T-helper 17 cell (primary cell): ENCODE data around the gene LRP4. TPM values are rescaled to one million over a fixed set of nuclear protein-coding genes. Genes with fewer than 3 reads are reported as not detected.

Source experiments
- ATAC-seq: fragments of 150-1000 bp; cut with Tn5 transposase; 2 replicates; pipeline ENCODE4 v1.10.0; 2021; ENCODE audit warnings: mild to moderate bottlenecking, moderate library complexity
- DNase-seq, 3 donors: peaks; one replicate each; pipeline versions ENCODE4 v3.0.0 to v3.0.0-alpha.2; 2020 to 2021
- H3K9me3 ChIP-seq: one replicate; pipeline ENCODE4 v1.7.0; 2013; ENCODE audit warnings: low read length, mild to moderate bottlenecking; ENCODE audit not compliant: control insufficient read depth, poor library complexity, severe bottlenecking
- H3K27ac Mint-ChIP-seq: one replicate; pipeline ENCODE4 v1.8.0; 2022; ENCODE audit warnings: mild to moderate bottlenecking, moderate library complexity, mixed read lengths
- H3K27me3 Mint-ChIP-seq: one replicate; pipeline ENCODE4 v1.8.0; 2022; ENCODE audit warnings: mixed read lengths
- H3K36me3 Mint-ChIP-seq: one replicate; pipeline ENCODE4 v1.8.0; 2022; ENCODE audit warnings: low read depth, mixed read lengths
- H3K4me1 Mint-ChIP-seq: one replicate; pipeline ENCODE4 v1.8.0; 2022; ENCODE audit warnings: mild to moderate bottlenecking, mixed read lengths
- H3K4me3 Mint-ChIP-seq: one replicate; pipeline ENCODE4 v1.8.0; 2022; ENCODE audit warnings: mild to moderate bottlenecking, moderate library complexity, mixed read lengths
- total RNA-seq, 4 donors: library from RNA in 2 of 4; stranded (reverse) in 2 of 4; gene quantifications; one replicate each; pipeline ENCODE4 v1.2.3 and lab custom pipeline; 2022 to 2026

The LRP4 gene
- total RNA-seq, 2 donors from 2014 or later = not detected

GRCh38 chr11:46845440-46845739, 73.0 kb downstream of the LRP4 start:
- H3K4me1 Mint-ChIP-seq = peaks cover 30% of the 10 kb centered on the region
- peak overlapping the region; percentile 92 for H3K27ac Mint-ChIP-seq
- DNase-seq = no peak
- peaks cover 2% of the 10 kb centered on the region for H3K36me3 Mint-ChIP-seq
- peak overlapping the region; percentile 95 for H3K4me3 Mint-ChIP-seq
- no peaks in the 10 kb centered on the region for H3K9me3 ChIP-seq
- no peaks in the 10 kb centered on the region for H3K27me3 Mint-ChIP-seq
- no peak for ATAC-seq

GRCh38 chr11:46840116-46840515, 78.2 kb downstream of the LRP4 start:
- no peak for ATAC-seq
- Mint-ChIP-seq H3K4me3 (no peak overlapping the region), H3K27me3 (no peaks in the 10 kb centered on the region), H3K36me3 (no peaks in the 10 kb centered on the region), H3K27ac (no peak overlapping the region), H3K4me1 (peaks cover 35% of the 10 kb centered on the region)
- no peak for DNase-seq
- H3K9me3 ChIP-seq = no peaks in the 10 kb centered on the region

GRCh38 chr11:46838501-46838900, 79.8 kb downstream of the LRP4 start:
- Mint-ChIP-seq H3K27me3 (no peaks in the 10 kb centered on the region), H3K27ac (peak overlapping the region; percentile 14), H3K4me1 (peaks cover 29% of the 10 kb centered on the region), H3K4me3 (no peak overlapping the region), H3K36me3 (no peaks in the 10 kb centered on the region)
- no peak for DNase-seq
- no peak for ATAC-seq
- H3K9me3 ChIP-seq = no peaks in the 10 kb centered on the region

GRCh38 chr11:46837860-46838259, 80.5 kb downstream of the LRP4 start:
- ATAC-seq (no peak), DNase-seq (no peak)
- Mint-ChIP-seq H3K4me1 (peaks cover 26% of the 10 kb centered on the region), H3K27me3 (no peaks in the 10 kb centered on the region), H3K27ac (no peak overlapping the region), H3K4me3 (no peak overlapping the region), H3K36me3 (no peaks in the 10 kb centered on the region)
- no peaks in the 10 kb centered on the region for H3K9me3 ChIP-seq

GRCh38 chr11:46836870-46837269, 81.5 kb downstream of the LRP4 start:
- H3K27me3 Mint-ChIP-seq = no peaks in the 10 kb centered on the region
- H3K36me3 Mint-ChIP-seq = no peaks in the 10 kb centered on the region
- peaks cover 24% of the 10 kb centered on the region for H3K4me1 Mint-ChIP-seq
- H3K27ac Mint-ChIP-seq = no peak overlapping the region
- no peaks in the 10 kb centered on the region for H3K9me3 ChIP-seq
- H3K4me3 Mint-ChIP-seq = no peak overlapping the region
- no peak for DNase-seq
- ATAC-seq = no peak

- no peak overlapping the region for H3K4me3 Mint-ChIP-seq
- H3K4me1 Mint-ChIP-seq = peaks cover 24% of the 10 kb centered on the region
- DNase-seq (no peak), ATAC-seq (no peak)
- H3K36me3 Mint-ChIP-seq = no peaks in the 10 kb centered on the region
- H3K27me3 Mint-ChIP-seq = no peaks in the 10 kb centered on the region
- H3K27ac Mint-ChIP-seq = no peak overlapping the region
- no peaks in the 10 kb centered on the region for H3K9me3 ChIP-seq
Observed at GRCh38 chr11:46836431-46836830, 81.9 kb downstream of the LRP4 start.

- Mint-ChIP-seq H3K27me3 (no peaks in the 10 kb centered on the region), H3K4me1 (peaks cover 24% of the 10 kb centered on the region), H3K4me3 (no peak overlapping the region), H3K27ac (no peak overlapping the region), H3K36me3 (no peaks in the 10 kb centered on the region)
- DNase-seq (no peak), ATAC-seq (no peak)
- no peaks in the 10 kb centered on the region for H3K9me3 ChIP-seq
Observed at GRCh38 chr11:46835897-46836296, 82.5 kb downstream of the LRP4 start.

- no peak overlapping the region for H3K27ac Mint-ChIP-seq
- H3K36me3 Mint-ChIP-seq = no peaks in the 10 kb centered on the region
- ATAC-seq = no peak
- no peak overlapping the region for H3K4me3 Mint-ChIP-seq
- peaks cover 26% of the 10 kb centered on the region for H3K4me1 Mint-ChIP-seq
- DNase-seq = no peak
- H3K27me3 Mint-ChIP-seq = no peaks in the 10 kb centered on the region
- H3K9me3 ChIP-seq = no peaks in the 10 kb centered on the region
Observed at GRCh38 chr11:46834821-46835220, 83.5 kb downstream of the LRP4 start.

- Mint-ChIP-seq H3K36me3 (no peaks in the 10 kb centered on the region), H3K27me3 (no peaks in the 10 kb centered on the region), H3K4me1 (peaks cover 26% of the 10 kb centered on the region), H3K27ac (peak overlapping the region; percentile 59), H3K4me3 (no peak overlapping the region)
- H3K9me3 ChIP-seq = no peaks in the 10 kb centered on the region
- no peak for DNase-seq
- ATAC-seq = no peak
Observed at GRCh38 chr11:46832511-46833214, 85.7 kb downstream of the LRP4 start.

GRCh38 chr11:46827995-46828394, 90.4 kb downstream of the LRP4 start:
- H3K4me3 Mint-ChIP-seq = peak overlapping the region; percentile 84
- no peak for DNase-seq
- peaks cover 30% of the 10 kb centered on the region for H3K4me1 Mint-ChIP-seq
- peak overlapping the region; percentile 27 for H3K27ac Mint-ChIP-seq
- H3K27me3 Mint-ChIP-seq = no peaks in the 10 kb centered on the region
- no peak for ATAC-seq
- no peaks in the 10 kb centered on the region for H3K36me3 Mint-ChIP-seq
- H3K9me3 ChIP-seq = no peaks in the 10 kb centered on the region

- no peaks in the 10 kb centered on the region for H3K9me3 ChIP-seq
- H3K4me3 Mint-ChIP-seq = peak overlapping the region; percentile 84
- H3K27ac Mint-ChIP-seq = peak overlapping the region; percentile 11
Observed at GRCh38 chr11:46826310-46827044, 91.9 kb downstream of the LRP4 start.

GRCh38 chr11:46808799-46809431, 109.4 kb downstream of the LRP4 start:
- H3K9me3 ChIP-seq = no peaks in the 10 kb centered on the region
- ATAC-seq (peak; percentile 54), DNase-seq (no peak)
- peaks cover 5% of the 10 kb centered on the region for H3K4me1 Mint-ChIP-seq
- no peaks in the 10 kb centered on the region for H3K27me3 Mint-ChIP-seq
- peak overlapping the region; percentile 41 for H3K27ac Mint-ChIP-seq
- H3K36me3 Mint-ChIP-seq = no peaks in the 10 kb centered on the region
- no peak overlapping the region for H3K4me3 Mint-ChIP-seq

More at GRCh38 chr11:46826310-46827044, 91.9 kb downstream of the LRP4 start:
- Mint-ChIP-seq H3K4me1 (peaks cover 29% of the 10 kb centered on the region), H3K27me3 (no peaks in the 10 kb centered on the region), H3K36me3 (no peaks in the 10 kb centered on the region)
- DNase-seq (peak; percentile 51 to 67 (median 59)), ATAC-seq (peak; percentile 100)
